PC-9 (cell line): Measurements from ENCODE around the gene PCDHGC3. TPM values are rescaled to one million over a fixed set of nuclear protein-coding genes. Genes with fewer than 3 reads are reported as not detected.

Source experiments
- BruUV-seq: library from RNA; stranded (reverse); fragments of 400-500 nt; replicated peaks from 2 replicates; lab custom pipeline; 2021; lab: Mats Ljungman, UMichigan
- CTCF ChIA-PET: fragments of 300-600 bp; sonication (Branson Sonifier 250); formaldehyde crosslinking; loops from one replicate; lab custom pipeline; 2022; ENCODE audit warnings: antibody characterized with exemption; lab: Charles Lee
- POLR2A ChIA-PET: fragments of 300-600 bp; sonication (Branson Sonifier 250); formaldehyde crosslinking; loops from one replicate; lab custom pipeline; 2022; ENCODE audit warnings: antibody characterized with exemption; ENCODE audit not compliant: unreplicated experiment; lab: Charles Lee
- DNase-seq, 2 experiments: peaks; one replicate each; pipeline versions ENCODE4 v3.0.0 to v3.0.0-alpha.2; 2015 to 2022; ENCODE audit warnings: mixed read lengths in 1 of 2
- H2AFZ ChIP-seq: fragments of 200-600 bp; sonication (generic); 2 replicates; pipeline ENCODE4 v1.8.1; 2017; ENCODE audit warnings: antibody characterized with exemption
- H3F3A ChIP-seq: fragments of 200-600 bp; sonication (generic); 2 replicates; pipeline ENCODE4 v1.8.1; 2017; ENCODE audit warnings: antibody characterized with exemption, mild to moderate bottlenecking, low read depth; ENCODE audit not compliant: insufficient read depth
- H3K27ac ChIP-seq: fragments of 200-600 bp; sonication (generic); 2 replicates; pipeline ENCODE4 v1.6.1; 2016; ENCODE audit warnings: mixed run types
- H3K27me3 ChIP-seq: fragments of 200-600 bp; sonication (generic); 2 replicates; pipeline ENCODE4 v1.6.1; 2016; ENCODE audit warnings: low read depth, mixed run types; ENCODE audit not compliant: insufficient read depth
- H3K36me3 ChIP-seq: fragments of 200-600 bp; sonication (generic); 2 replicates; pipeline ENCODE4 v1.6.1; 2016; ENCODE audit warnings: low read depth, mixed run types
- H3K4me1 ChIP-seq: fragments of 200-600 bp; sonication (generic); replicated peaks from 2 replicates; pipeline ENCODE4 v1.6.1; 2016; ENCODE audit warnings: mixed run types; ENCODE audit not compliant: insufficient read depth
- H3K4me2 ChIP-seq: fragments of 200-600 bp; sonication (generic); 2 replicates; pipeline ENCODE4 v1.6.1; 2017; ENCODE audit warnings: mixed run types
- H3K4me3 ChIP-seq: fragments of 200-600 bp; sonication (generic); 2 replicates; pipeline ENCODE4 v1.6.1; 2016; ENCODE audit warnings: mixed run types
- H3K79me2 ChIP-seq: fragments of 200-600 bp; sonication (generic); 2 replicates; pipeline ENCODE4 v1.6.1; 2017; ENCODE audit warnings: low read depth, mixed run types
- H3K9me2 ChIP-seq: fragments of 200-600 bp; sonication (generic); 2 replicates; pipeline ENCODE4 v1.8.1; 2017; ENCODE audit warnings: mild to moderate bottlenecking; ENCODE audit not compliant: insufficient read depth
- H3K9me3 ChIP-seq: fragments of 200-600 bp; sonication (generic); 2 replicates; pipeline ENCODE4 v1.8.1; 2016; ENCODE audit warnings: low read depth; ENCODE audit not compliant: insufficient read depth
- H4K20me1 ChIP-seq: fragments of 200-600 bp; sonication (generic); 2 replicates; pipeline ENCODE4 v1.8.1; 2017; ENCODE audit not compliant: insufficient read depth
- CTCF ChIP-seq: fragments of 200-600 bp; sonication (generic); conservative IDR thresholded peaks from 2 replicates; pipeline ENCODE4 v1.6.1; 2017; ENCODE audit warnings: mixed run types, antibody characterized with exemption, mild to moderate bottlenecking, moderate library complexity
- EZH2 ChIP-seq: fragments of 200-600 bp; sonication (generic); IDR thresholded peaks from 2 replicates; pipeline ENCODE4 v1.8.0; 2017; ENCODE audit warnings: antibody characterized with exemption, low read depth
- intact Hi-C: fragments of 100-400 bp; cut with micrococcal nuclease; formaldehyde crosslinking; loops from one replicate; pipeline ENCODE4 v1.10.0; 2022; ENCODE audit not compliant: unreplicated experiment
- total RNA-seq: library from RNA; stranded (reverse); gene quantifications from 2 replicates; pipeline ENCODE4 v1.2.3, GENCODE V29; 2021

Gene PCDHGC3
- total RNA-seq, 1 experiment from 2014 or later, result 0.50 TPM

DNA sequence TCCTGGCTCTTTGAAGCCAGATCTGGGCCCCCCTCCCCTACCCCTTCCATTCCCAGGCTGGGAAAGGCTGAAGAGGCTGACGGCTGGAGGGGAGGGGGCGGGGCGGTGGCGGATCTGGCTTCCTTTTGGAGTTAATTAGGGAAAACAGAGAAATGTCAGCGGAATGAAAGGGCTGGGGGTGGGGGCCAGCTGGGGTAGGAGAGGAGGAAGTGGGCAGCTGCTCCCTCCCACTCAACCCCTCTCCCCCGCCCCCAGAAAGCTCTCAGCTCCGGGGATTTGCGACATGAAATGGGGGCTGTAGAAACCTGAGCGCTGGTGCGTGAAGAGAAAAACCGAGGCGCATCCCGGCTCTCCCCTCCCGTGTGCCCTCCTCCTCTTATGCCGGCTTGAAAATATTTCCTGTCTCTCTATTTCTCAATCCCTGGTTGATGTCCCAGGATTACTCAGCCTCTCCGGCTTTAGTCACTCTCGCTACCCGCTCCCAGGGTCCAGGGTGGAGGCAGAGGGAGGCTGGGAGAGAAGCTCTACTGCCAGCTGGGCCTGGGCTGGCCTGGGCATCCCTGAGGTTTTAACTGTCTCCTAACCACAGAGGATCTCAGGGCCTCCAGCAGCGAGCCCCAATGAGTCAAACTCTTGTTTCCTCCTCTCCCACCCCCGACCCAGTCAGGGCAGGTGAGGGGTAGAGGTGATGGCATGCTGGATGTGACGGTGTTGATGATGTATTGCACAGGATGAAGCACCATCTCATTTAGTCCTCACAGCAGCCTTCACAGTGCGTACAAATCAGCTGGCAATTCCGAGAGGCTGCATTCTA is 33.2 kb downstream of the PCDHGC3 start:
- no peak for TF ChIP-seq CTCF
- no peak for TF ChIP-seq EZH2
- 0 out of 2 replicates have a peak overlapping the region, but pooled peaks have one; percentile 65 for H2AFZ ChIP-seq
- CTCF ChIA-PET, result no interaction called here
- H4K20me1 ChIP-seq, result no peaks in the 10 kb centered on the region
- DNase-seq, result peak; percentile 17 to 71
- H3F3A ChIP-seq, result peaks cover 16% of the 10 kb centered on the region; the same call in 1 of the 2 replicates
- H3K27ac ChIP-seq, result peak overlapping the region; percentile 72
- no peaks in the 10 kb centered on the region for H3K36me3 ChIP-seq
- H3K27me3 ChIP-seq, result no peaks in the 10 kb centered on the region
- peak overlapping the region; percentile 44; the same call in 1 of the 2 replicates for H3K4me3 ChIP-seq
- H3K9me2 ChIP-seq, result no peaks in the 10 kb centered on the region
- H3K4me1 ChIP-seq, result peaks cover 18% of the 10 kb centered on the region
- POLR2A ChIA-PET, result no interaction called here
- no peaks in the 10 kb centered on the region for H3K9me3 ChIP-seq
- no peaks in the 10 kb centered on the region for H3K79me2 ChIP-seq
- BruUV-seq, result no TSS peak
- intact Hi-C loops, result no loop called here
- H3K4me2 ChIP-seq, result peak overlapping the region; percentile 79

DNA sequence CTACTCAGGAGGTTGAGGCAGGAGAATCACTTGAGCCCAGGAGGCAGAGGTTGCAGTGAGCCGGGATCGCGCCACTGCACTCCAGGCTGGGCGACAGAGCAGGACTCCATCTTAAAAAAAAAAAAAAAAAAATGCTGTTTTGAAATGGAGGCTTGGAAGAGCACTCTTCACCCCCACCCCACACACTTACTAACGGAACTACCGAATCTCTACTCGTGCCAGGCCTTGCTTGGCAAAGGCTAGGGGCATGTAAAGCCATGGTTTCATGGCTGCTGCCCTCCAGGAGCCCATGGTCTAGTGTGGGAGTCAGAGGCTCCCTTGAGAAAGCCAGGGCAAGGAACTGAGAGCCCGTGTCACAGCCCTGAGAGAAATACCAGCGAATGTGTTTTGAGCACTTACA is 34.4 kb downstream of the PCDHGC3 start:
- Histone ChIP-seq H2AFZ (no peak overlapping the region), H3K79me2 (no peaks in the 10 kb centered on the region), H4K20me1 (no peaks in the 10 kb centered on the region), H3F3A (peaks cover 23% of the 10 kb centered on the region; the same call in 1 of the 2 replicates), H3K27me3 (no peaks in the 10 kb centered on the region), H3K9me2 (no peaks in the 10 kb centered on the region), H3K4me1 (peaks cover 24% of the 10 kb centered on the region), H3K4me3 (no peak overlapping the region), H3K9me3 (no peaks in the 10 kb centered on the region), H3K36me3 (no peaks in the 10 kb centered on the region), H3K27ac (peak overlapping the region; percentile 72; the same call in 1 of the 2 replicates), H3K4me2 (no peak overlapping the region)
- ChIA-PET POLR2A (no interaction called here), CTCF (no interaction called here)
- TF ChIP-seq EZH2, result no peak
- TF ChIP-seq CTCF, result no peak
- intact Hi-C loops, result no loop called here
- no TSS peak for BruUV-seq
- no peak for DNase-seq

DNA sequence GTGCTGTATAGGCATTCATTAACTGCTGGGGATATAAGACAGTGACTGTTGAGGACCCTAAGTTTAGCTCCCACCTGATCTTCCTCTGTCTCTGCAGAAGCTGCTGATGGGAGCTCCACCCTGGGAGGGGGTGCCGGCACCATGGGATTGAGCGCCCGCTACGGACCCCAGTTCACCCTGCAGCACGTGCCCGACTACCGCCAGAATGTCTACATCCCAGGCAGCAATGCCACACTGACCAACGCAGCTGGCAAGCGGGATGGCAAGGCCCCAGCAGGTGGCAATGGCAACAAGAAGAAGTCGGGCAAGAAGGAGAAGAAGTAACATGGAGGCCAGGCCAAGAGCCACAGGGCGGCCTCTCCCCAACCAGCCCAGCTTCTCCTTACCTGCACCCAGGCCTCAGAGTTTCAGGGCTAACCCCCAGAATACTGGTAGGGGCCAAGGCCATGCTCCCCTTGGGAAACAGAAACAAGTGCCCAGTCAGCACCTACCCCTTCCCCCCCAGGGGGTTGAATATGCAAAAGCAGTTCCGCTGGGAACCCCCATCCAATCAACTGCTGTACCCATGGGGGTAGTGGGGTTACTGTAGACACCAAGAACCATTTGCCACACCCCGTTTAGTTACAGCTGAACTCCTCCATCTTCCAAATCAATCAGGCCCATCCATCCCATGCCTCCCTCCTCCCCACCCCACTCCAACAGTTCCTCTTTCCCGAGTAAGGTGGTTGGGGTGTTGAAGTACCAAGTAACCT is 35.3 kb downstream of the PCDHGC3 start:
- no peaks in the 10 kb centered on the region for H3K9me2 ChIP-seq
- POLR2A ChIA-PET, result no interaction called here
- H3K4me2 ChIP-seq, result no peak overlapping the region
- H3K36me3 ChIP-seq, result no peaks in the 10 kb centered on the region; the same call in 1 of the 2 replicates
- no peak for DNase-seq
- H2AFZ ChIP-seq, result no peak overlapping the region
- BruUV-seq, result no TSS peak
- no peaks in the 10 kb centered on the region for H3K9me3 ChIP-seq
- peaks cover 28% of the 10 kb centered on the region; the same call in 1 of the 2 replicates for H3F3A ChIP-seq
- no peaks in the 10 kb centered on the region for H3K79me2 ChIP-seq
- TF ChIP-seq CTCF (no peak), EZH2 (no peak)
- no peak overlapping the region for H3K4me3 ChIP-seq
- no peak overlapping the region for H3K27ac ChIP-seq
- intact Hi-C loops, result no loop called here
- no peaks in the 10 kb centered on the region for H3K27me3 ChIP-seq
- peaks cover 24% of the 10 kb centered on the region for H3K4me1 ChIP-seq
- CTCF ChIA-PET, result no interaction called here
- no peaks in the 10 kb centered on the region for H4K20me1 ChIP-seq
